ENCODE results near the gene SPANXN4. TPM values are rescaled to one million over a fixed set of nuclear protein-coding genes. Genes with fewer than 3 reads are reported as not detected.

SPANXN4 gene, protein sequence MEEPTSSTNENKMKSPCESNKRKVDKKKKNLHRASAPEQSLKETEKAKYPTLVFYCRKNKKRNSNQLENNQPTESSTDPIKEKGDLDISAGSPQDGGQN
- not detected for polyA plus RNA-seq (ENCODE audit: low read depth in 6 of 6)

DNA sequence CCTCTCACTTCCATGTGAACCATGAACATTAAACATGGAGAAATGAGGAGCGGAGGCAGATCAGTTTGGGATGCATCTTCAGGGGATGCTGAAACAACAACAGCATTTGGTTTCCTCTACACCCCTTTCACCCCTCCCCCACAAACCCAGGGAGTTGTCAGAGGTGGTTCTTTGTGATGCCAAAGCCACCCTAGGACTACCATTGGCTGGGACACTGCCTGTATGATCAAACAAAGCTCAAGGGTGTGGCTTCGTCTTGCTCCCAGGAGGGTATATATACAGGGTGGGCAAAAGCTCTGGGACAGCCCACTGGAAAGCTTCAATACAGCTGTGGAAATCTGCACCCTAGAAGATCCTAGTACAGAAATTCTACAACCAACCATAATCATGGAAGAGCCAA, at the start of gene SPANXN4:
TSS of gene SPANXN4 (plus strand) at position 301 of the 400 bp plus-strand sequence. CDS start at position 388, 87 bp downstream.
- Mint-ChIP-seq H3K4me3 (no peak within 1 kb of the TSS), H3K27me3 (no peaks in the 10 kb centered on the region), H3K27ac (peak within 1 kb of the TSS in 2 of 6 donors; percentile 12 to 67), H3K4me1 (no peaks in the 10 kb centered on the region), H3K36me3 (no peaks in the 10 kb centered on the region), H3K9me3 (peaks cover 0 to 15% (median 0%) of the 10 kb centered on the region in 7 donors)
- ATAC-seq (ENCODE audit: low read depth in 2 of 2) (no peak), DNase-seq (no peak)

DNA sequence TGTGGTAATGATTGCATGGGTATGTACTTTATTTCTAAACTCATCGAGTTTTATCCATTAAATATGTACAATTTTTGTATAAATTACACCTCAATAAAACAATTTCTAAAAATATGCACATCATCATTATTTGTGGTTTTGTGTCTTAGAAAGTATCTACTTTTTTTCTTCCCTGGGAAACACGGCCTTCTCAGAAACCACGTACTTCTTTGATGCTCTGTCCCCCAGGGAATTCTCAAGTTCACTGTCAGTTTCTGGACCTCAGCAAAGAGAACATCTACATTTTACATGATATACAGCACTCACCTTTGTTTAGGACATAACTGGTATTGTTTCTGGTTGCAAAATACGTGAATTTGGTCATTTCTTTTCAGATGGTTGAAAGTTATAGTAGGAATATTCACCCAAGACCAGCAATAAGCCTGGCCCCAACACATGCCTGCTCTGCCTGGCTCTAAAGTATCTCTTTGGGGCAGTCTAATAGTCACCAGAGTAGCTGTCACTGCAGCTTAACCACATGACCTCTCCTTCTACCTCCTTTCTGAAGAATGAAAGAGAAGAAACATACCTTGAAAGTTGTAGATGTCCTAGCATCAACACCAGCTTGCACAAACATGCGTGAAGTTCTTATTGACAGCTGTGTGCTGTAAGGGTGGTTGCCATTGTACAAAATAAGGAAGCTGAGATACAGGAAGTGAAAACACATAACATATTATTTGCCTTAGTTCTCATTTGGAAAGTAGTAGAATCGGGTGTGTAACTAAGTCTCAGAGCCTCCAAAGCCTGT, 48.4 kb upstream of the SPANXN4 start:
- peak; percentile 80 to 90 for ATAC-seq (ENCODE audit: low read depth in 2 of 2)
- Mint-ChIP-seq H3K36me3 (no peaks in the 10 kb centered on the region), H3K4me3 (peak overlapping the region in 7 of 8 donors; percentile 18 to 64 (median 30)), H3K4me1 (peaks cover 0 to 33% (median 9%) of the 10 kb centered on the region in 3 donors), H3K27ac (peak overlapping the region; percentile 5 to 81 (median 56)), H3K9me3 (peaks cover 0 to 12% (median 2%) of the 10 kb centered on the region in 7 donors), H3K27me3 (no peaks in the 10 kb centered on the region)
- DNase-seq = peak; percentile 21

DNA sequence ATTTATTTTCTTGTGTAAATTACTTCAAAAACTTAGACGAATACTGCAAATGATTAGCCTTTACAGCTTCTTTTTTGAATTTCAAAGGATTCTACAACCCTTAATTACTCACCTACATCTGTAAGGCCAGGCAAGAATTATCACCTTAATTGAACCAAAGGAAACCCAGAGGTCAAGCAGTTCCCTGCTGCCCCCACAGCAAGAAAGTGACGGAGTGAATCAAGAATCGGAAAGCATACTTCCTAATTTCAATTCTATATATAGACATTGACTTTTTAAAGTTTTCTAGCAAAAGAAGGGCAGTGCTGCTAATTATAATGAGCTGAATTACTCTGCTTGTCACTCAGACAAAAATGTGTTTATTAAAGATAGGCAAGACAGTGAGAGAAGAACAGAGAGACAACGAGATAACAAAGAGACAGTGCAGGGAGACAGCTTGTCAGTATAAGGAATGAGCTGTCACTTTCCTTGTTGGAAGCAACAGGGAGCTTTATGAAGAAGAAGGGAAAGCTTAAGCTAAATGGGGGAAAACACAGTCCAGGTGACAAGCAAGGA, 47.5 kb upstream of the SPANXN4 start:
- DNase-seq (no peak), ATAC-seq (ENCODE audit: low read depth in 2 of 2) (peak; percentile 13 to 19)
- H3K4me1 Mint-ChIP-seq = peaks cover 0 to 35% (median 9%) of the 10 kb centered on the region in 3 donors
- no peaks in the 10 kb centered on the region for H3K36me3 Mint-ChIP-seq
- H3K27ac Mint-ChIP-seq = peak overlapping the region; percentile 5 to 81 (median 56)
- H3K4me3 Mint-ChIP-seq = peak overlapping the region in 4 of 8 donors; percentile 1 to 74 (median 34)
- H3K27me3 Mint-ChIP-seq = no peaks in the 10 kb centered on the region
- H3K9me3 Mint-ChIP-seq = peaks cover 0 to 12% (median 2%) of the 10 kb centered on the region in 7 donors

DNA sequence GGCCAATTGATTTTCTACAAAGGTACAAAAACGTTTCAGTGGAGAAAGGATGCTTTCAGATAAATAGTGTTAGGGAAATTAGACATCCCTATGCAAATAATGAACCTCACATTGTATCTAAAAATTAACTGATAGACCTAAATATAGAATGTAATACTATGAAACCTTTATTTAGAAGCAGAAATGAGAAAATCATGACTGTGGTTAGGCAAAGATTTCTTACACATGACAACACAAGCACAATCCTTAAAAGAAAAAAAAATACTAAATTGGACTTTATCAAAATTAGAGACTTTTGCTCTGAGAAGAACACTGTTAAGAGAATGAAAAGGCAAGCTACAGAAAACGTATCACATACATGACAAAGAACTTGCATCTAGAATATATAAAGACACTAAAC, 43.0 kb upstream of the SPANXN4 start:
- no peak for ATAC-seq (ENCODE audit: low read depth in 2 of 2)
- Mint-ChIP-seq H3K27me3 (no peaks in the 10 kb centered on the region), H3K4me1 (peaks cover 0 to 25% (median 6%) of the 10 kb centered on the region in 3 donors)

DNA sequence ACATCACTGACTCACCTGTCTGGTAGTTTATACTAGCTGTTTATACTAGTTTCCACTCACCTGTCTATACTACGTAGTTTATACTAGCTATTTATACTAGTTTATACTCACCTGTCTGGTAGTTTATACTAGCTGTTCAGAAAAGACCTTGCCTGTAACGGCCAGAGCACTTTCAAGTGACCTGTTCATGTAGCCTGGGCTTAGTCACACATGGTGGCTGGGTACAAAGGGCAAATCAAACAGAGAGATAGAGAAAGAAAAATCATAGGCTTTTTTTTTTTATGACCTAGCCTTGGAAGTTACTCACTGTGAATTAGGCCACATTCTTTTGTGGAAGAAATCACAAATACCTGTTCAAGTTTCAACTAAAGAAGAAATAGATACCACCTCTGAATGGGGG, 30.7 kb upstream of the SPANXN4 start:
- Mint-ChIP-seq H3K9me3 (peaks cover 0 to 6% (median 0%) of the 10 kb centered on the region in 7 donors), H3K4me3 (no peak overlapping the region), H3K27me3 (no peaks in the 10 kb centered on the region), H3K4me1 (no peaks in the 10 kb centered on the region), H3K36me3 (no peaks in the 10 kb centered on the region), H3K27ac (no peak overlapping the region)
- no peak for DNase-seq
- ATAC-seq (ENCODE audit: low read depth in 2 of 2) = no peak

More for the DNA sequence above, 43.0 kb upstream of the SPANXN4 start:
- Mint-ChIP-seq H3K9me3 (peaks cover 0 to 11% (median 2%) of the 10 kb centered on the region in 7 donors), H3K27ac (no peak overlapping the region), H3K36me3 (no peaks in the 10 kb centered on the region), H3K4me3 (no peak overlapping the region)
- DNase-seq = no peak

DNA sequence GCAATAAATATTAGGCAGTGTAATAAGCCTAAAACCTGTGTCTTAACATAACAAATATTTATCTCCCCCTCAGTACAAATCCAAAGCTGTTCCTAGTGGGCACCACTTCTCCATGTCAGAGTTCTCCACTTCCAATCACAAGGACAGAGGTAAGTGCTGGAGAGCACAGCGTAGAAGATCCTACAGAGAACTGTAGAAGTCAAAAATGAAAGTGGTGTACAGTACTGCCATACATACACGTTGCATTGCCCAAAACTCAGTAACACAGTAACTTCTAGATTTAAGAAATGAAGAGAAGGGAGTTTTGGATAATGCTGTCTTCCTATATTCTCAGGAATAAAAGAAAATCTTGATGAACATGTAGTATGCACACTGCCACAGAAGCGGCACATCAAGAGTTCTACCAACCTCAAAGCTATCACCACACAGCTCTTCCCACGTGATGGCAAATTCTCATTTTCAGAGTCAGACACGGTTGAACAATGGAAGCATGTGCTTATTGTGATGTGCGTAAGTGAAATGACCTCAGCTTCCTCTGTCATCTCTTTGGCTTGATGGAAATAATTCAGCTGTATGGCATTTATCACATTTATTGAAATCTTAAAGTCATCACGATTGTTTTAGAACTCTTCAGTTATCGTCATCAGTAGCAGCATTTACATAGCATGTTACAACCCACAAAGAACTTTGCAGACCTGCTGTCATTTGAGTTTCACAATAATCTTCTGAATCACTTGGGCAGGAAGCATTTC, 27.1 kb upstream of the SPANXN4 start:
- Mint-ChIP-seq H3K27ac (no peak overlapping the region), H3K9me3 (peaks cover 0 to 6% (median 3%) of the 10 kb centered on the region in 7 donors), H3K27me3 (no peaks in the 10 kb centered on the region), H3K4me1 (no peaks in the 10 kb centered on the region), H3K36me3 (no peaks in the 10 kb centered on the region), H3K4me3 (no peak overlapping the region)
- no peak for ATAC-seq (ENCODE audit: low read depth in 2 of 2)
- DNase-seq = no peak

DNA sequence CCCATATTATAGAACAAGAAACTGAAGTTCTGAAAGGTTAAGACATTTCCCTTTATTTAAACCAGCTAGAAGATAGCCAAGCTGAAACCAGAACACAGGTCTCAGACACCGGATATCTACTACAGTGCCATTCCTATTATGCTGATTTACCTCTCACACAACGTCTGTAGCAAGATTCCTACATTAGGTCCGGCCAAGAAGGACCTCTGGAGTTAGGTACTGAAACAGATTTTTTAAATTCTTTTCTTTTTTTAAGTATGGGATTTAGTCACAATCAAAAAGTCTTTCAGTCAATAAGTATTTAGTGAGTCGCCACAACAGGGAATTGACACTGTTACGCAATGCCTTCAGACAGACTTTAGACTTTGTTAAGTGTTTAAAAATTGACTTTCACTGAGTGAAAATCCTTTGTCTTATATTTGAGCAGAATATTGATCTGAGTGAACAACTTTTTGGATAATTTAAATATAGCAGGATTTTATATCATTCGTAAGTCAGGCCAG, 26.5 kb upstream of the SPANXN4 start:
- Mint-ChIP-seq H3K9me3 (peaks cover 0 to 6% (median 2%) of the 10 kb centered on the region in 7 donors), H3K4me3 (no peak overlapping the region), H3K4me1 (no peaks in the 10 kb centered on the region), H3K36me3 (no peaks in the 10 kb centered on the region), H3K27me3 (no peaks in the 10 kb centered on the region), H3K27ac (no peak overlapping the region)
- DNase-seq (no peak), ATAC-seq (ENCODE audit: low read depth in 2 of 2) (no peak)

DNA sequence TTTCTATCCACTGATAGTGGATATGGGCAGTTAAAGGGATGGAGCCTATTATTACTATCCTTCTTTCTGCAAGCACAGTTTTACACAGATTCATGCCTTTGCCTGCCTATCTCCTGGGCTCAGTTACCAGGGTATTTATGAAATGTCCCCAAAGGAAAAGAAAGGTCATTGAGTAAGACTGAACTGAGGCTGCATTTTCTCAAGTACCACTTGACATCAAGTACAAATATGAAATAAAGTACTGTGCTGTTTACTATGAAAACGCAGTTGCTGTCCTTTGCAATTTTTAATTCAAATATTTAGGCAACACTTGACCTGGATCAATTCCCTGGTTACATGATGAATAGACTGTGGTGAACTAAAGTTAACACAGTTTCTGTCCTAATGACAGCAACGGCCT, 23.5 kb upstream of the SPANXN4 start:
- no peaks in the 10 kb centered on the region for H3K4me1 Mint-ChIP-seq
- no peaks in the 10 kb centered on the region for H3K36me3 Mint-ChIP-seq
- ATAC-seq (ENCODE audit: low read depth in 2 of 2) (no peak), DNase-seq (no peak)
- H3K4me3 Mint-ChIP-seq = no peak overlapping the region
- peaks cover 0 to 3% (median 0%) of the 10 kb centered on the region in 7 donors for H3K9me3 Mint-ChIP-seq
- H3K27me3 Mint-ChIP-seq = no peaks in the 10 kb centered on the region
- H3K27ac Mint-ChIP-seq = no peak overlapping the region

DNA sequence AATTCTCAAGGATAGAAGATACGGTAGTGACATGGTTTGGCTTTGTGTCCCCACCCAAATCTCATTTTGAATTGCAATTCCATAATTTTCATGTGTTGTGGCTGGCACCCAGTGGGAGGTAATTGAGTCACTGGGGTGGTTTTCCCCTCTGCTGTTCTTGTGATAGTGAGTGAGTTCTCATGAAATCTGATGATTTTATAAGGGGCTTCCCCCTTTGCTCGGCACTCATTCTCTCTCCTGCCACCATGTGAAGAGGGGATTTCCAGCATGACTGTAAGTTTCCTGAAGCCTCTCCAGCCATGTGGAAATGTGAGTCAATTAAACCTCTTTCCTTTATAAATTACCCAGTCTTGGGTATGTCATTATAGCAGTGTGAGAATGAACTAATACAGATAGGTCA, 8.5 kb upstream of the SPANXN4 start:
- no peak for ATAC-seq (ENCODE audit: low read depth in 2 of 2)
- no peaks in the 10 kb centered on the region for H3K27me3 Mint-ChIP-seq
- no peaks in the 10 kb centered on the region for H3K36me3 Mint-ChIP-seq
- no peak for DNase-seq
- H3K27ac Mint-ChIP-seq = peak overlapping the region in 2 of 6 donors; percentile 69 to 78
- no peaks in the 10 kb centered on the region for H3K4me1 Mint-ChIP-seq
- no peak overlapping the region for H3K4me3 Mint-ChIP-seq
- H3K9me3 Mint-ChIP-seq = peaks cover 2 to 24% (median 7%) of the 10 kb centered on the region in 7 donors

DNA sequence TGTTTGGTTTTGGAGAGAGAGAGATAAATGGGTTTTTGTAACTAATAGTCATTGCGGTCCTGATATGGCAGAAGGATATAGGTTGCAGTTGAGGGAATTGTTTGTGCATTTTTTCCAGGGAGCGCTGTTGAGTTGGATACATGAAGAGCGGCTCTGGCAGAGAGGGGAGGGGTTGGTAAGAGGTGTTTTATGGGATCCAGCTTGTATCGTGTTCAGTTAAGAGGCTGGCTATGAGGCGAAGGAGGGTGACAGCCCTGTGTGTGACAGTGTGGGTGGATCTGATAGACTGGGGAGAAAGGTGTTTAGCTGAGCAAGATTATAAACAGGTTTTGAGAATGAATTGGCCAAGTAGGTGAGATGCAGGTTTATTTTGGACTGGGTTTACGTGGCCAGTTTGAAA, 1.5 kb downstream of the SPANXN4 start:
- no peaks in the 10 kb centered on the region for H3K36me3 Mint-ChIP-seq
- peaks cover 0 to 21% (median 4%) of the 10 kb centered on the region in 7 donors for H3K9me3 Mint-ChIP-seq
- DNase-seq (no peak), ATAC-seq (ENCODE audit: low read depth in 2 of 2) (no peak)
- H3K4me1 Mint-ChIP-seq = no peaks in the 10 kb centered on the region
- no peaks in the 10 kb centered on the region for H3K27me3 Mint-ChIP-seq
- no peak overlapping the region for H3K4me3 Mint-ChIP-seq
- H3K27ac Mint-ChIP-seq = no peak overlapping the region

DNA sequence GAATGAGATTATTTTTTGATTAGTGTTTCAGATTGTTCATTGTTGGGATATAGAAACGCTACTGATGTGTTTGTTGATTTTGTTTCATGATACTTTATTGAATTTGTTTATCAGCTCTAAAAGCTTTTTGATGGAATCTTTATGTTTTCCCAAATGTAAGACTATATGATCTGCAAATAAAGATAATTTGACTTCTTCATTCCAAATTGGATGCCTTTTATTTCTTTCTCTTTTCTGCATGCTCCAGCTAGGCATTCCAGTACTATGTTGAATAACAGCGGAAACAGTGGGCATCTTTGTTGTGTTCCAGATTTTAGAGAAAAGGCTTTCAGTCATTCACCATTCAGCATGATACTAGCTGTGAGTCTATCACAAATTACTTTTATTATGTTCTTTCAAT, 21.8 kb downstream of the SPANXN4 start:
- ATAC-seq (ENCODE audit: low read depth in 2 of 2) = no peak
- H3K4me1 Mint-ChIP-seq = no peaks in the 10 kb centered on the region
- no peak for DNase-seq
- H3K27me3 Mint-ChIP-seq = no peaks in the 10 kb centered on the region
- no peaks in the 10 kb centered on the region for H3K36me3 Mint-ChIP-seq
- H3K9me3 Mint-ChIP-seq = peaks cover 0 to 10% (median 3%) of the 10 kb centered on the region in 7 donors
- H3K27ac Mint-ChIP-seq = no peak overlapping the region
- H3K4me3 Mint-ChIP-seq = no peak overlapping the region

DNA sequence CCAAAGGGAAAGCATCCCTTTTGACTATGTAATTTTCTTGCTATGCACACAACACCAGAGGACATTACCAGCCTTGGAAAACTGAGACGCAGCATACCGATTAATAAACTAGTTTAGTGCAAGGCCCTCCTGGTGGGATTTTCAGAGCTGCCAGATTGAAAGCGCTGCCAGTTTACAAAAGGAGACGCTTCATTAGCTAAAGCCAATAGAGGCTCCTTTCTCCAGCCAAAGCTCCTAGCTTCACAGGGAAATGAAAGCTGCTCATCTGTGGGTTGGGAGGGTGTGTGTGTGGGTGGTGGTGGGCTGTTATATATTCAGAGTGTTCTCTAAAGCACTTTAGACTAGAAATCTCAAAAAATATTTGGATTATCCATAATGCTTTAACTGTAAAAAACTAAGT, 32.4 kb downstream of the SPANXN4 start:
- no peaks in the 10 kb centered on the region for H3K36me3 Mint-ChIP-seq
- ATAC-seq (ENCODE audit: low read depth in 2 of 2) = no peak
- no peak overlapping the region for H3K27ac Mint-ChIP-seq
- H3K4me1 Mint-ChIP-seq = no peaks in the 10 kb centered on the region
- H3K9me3 Mint-ChIP-seq = peaks cover 0 to 5% (median 0%) of the 10 kb centered on the region in 7 donors
- no peak for DNase-seq
- H3K4me3 Mint-ChIP-seq = no peak overlapping the region
- no peaks in the 10 kb centered on the region for H3K27me3 Mint-ChIP-seq

DNA sequence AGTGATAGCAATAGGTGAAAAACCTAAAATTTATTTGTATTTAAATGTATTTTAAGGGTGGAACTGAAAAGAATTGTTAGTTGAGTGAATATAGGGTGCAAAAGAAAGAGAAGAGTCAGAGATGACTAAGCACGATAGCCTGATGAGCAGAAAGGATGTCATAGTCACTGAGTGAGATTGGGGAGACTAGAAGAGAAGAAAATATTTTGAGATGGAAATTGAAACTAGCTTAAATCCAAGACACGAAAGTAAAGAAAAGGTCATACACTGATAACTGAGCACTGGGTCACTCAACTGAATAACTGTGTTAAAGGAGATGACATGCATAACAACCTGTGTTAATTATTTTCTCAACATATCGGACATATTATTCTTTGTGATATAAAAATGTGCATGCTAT, 55.5 kb downstream of the SPANXN4 start:
- Mint-ChIP-seq H3K4me3 (no peak overlapping the region), H3K27ac (no peak overlapping the region), H3K9me3 (peaks cover 3 to 24% (median 12%) of the 10 kb centered on the region in 7 donors), H3K27me3 (no peaks in the 10 kb centered on the region), H3K36me3 (no peaks in the 10 kb centered on the region), H3K4me1 (no peaks in the 10 kb centered on the region)
- DNase-seq = no peak
- ATAC-seq (ENCODE audit: low read depth in 2 of 2) = no peak
